Head of caudate nucleus (tissue), 42 donors: ENCODE results near the gene DYNC1I1.

Source experiments
- DNase-seq, 42 donors: peaks; one replicate each; pipeline versions ENCODE4 v3.0.0 to v3.0.0-alpha.2; 2020 to 2021; ENCODE audit warnings: mixed read lengths in 7 of 42
- intact Hi-C: fragments of 100-400 bp; cut with DNase I; formaldehyde crosslinking; loops from one replicate; pipeline ENCODE4 v1.15.0; 2022

Gene DYNC1I1

GRCh38 chr7:96084881-96085553 is 312.7 kb downstream of the DYNC1I1 start:
- DNase-seq = no peak

DNA sequence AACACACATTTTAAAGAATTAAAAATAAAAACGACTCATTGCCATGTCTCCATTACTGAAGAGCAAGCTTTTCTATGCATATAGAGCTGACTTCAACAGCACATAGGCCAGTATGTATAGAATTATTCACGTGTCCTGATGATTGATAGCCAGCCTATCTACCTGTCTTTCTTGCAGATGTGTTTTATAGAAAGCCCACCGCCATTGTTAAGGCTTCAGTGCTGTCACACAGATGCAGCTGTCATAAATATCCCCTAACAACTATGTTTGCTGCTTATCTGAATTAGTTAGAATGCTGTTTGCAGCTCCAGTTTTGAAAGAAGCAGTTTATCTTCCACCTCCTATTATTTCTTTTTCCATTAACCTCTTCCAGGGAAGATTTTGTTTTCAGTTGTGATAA is 313.6 kb downstream of the DYNC1I1 start:
- intact Hi-C loops = no loop called here
- DNase-seq = no peak

More at GRCh38 chr7:96084881-96085553, 312.7 kb downstream of the DYNC1I1 start:
- intact Hi-C loops = no loop called here

- no peak for DNase-seq
- intact Hi-C loops = no loop called here
These were observed 316.2 kb downstream of the DYNC1I1 start for GRCh38 chr7:96088579-96088978.

DNA sequence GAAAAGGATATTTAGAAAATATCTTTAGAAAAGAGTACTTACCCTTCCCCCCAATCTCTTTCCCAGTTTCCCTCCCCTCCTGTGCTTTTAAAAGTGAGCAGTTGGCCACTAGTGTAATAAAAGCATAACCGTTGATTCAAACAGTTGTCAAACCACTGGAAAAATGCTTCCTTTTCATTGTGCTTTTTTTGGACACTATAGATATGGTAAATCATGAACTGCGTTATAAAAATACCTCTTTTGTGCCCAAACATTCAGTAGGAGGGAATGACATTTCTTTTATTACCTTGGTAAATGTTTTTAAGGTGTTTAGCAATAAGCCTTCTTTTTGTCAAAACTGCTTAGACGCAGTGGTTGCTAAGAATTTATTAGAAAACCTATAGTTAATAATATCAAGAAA is 317.2 kb downstream of the DYNC1I1 start:
- intact Hi-C loops = no loop called here
- DNase-seq = no peak

GRCh38 chr7:96090756-96091155 is 318.4 kb downstream of the DYNC1I1 start:
- DNase-seq = no peak
- intact Hi-C loops = no loop called here

DNA sequence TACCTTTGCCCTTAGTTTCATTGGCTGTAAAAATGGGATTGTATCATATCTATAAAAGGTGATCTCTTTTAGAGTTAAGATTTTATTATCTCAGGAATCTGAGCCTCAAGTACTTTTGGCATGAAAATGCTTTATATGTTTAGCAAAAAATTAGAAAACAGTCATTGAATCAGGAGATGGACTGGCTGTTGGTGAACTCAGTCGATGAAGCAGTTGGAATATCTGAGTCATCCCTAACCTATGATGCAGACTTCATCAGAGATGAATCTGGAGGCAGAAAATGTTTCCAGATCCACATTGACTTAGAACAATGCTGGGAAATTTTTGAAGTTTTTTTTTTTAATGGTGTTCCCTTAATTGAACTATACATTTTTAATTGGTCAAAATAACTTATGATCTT is 321.1 kb downstream of the DYNC1I1 start:
- no peak for DNase-seq
- intact Hi-C loops = no loop called here

- DNase-seq = no peak
- intact Hi-C loops = no loop called here
These were observed 325.5 kb downstream of the DYNC1I1 start for GRCh38 chr7:96097835-96098234.

DNA sequence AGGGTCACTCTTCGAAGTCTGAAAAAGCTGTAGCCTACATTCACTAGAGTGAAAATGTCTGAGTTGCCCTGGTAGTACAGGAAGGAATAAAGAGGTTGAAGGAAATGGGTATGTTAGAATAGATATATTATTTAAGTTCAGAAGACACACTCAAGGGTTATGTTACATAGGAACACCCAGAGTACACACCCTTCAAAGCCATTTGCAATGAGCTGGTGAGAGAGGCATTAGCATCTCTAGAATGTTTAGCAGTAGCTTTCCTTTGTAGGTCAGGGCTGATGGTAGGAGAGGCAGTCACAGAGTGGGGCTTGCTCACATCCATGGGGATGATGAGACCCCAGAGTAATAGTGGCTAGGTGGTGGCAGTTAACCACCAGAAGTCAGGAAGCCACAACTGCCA is 328.4 kb downstream of the DYNC1I1 start:
- intact Hi-C loops = no loop called here
- no peak for DNase-seq

GRCh38 chr7:96102096-96102811 is 329.9 kb downstream of the DYNC1I1 start:
- no peak for DNase-seq
- intact Hi-C loops = no loop called here

DNA sequence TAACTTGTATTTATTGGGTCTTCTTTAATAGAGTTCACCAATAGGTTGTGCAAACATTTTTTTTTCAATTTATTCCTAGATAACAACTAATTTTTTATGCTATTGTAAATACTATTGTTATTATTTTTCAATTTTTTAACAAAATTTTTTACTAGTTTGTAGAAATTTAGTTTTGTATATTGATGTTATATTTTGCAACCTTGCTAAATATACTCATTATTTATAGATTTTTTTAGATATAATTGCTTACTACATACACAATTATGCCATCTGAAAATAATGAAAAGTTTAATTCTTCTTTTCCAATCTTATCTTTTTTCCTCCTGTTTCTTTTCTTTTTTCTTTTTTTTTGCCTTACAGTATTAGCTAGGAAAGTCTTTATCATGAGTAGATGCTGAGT is 332.6 kb downstream of the DYNC1I1 start:
- DNase-seq = no peak
- intact Hi-C loops = no loop called here

DNA sequence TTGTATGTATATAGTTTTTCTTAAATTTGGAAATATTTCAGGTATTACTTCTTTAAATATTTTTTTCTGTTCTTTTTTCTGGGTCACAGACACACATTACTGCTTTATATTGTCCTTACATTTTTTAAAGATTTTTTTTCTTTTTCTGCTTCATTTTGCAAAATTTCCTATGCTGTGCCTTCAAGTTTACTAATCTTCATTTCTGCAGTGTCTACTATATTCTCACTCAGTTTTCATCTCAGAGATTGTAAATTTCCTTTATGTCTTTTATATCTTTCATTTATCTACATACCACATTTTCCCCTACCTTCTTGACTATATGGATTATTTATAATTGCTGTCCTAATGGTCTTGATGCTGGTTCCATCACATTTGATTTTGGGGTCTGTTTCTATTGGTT is 339.1 kb downstream of the DYNC1I1 start:
- intact Hi-C loops = no loop called here
- no peak for DNase-seq

DNA sequence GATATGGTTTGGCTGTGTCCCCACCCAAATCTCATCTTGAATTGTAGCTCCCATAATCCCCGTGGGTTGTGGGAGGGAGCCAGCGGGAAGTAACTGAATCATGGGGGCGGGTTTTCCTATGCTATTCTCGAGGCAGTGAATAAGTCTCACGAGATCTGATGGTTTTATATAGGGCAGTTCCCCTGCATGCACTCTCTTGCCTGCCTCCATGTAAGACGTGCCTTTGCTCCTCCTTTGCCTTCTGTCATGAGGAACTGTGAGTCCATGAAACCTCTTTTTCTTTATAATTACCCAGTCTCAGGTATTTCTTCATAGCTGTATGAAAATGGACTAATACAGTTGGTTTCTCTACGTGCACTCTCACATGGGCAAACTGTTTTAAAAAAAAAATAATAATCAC is 341.8 kb downstream of the DYNC1I1 start:
- intact Hi-C loops = no loop called here
- DNase-seq = no peak

- DNase-seq = no peak
- intact Hi-C loops = no loop called here
These were observed 343.8 kb downstream of the DYNC1I1 start for GRCh38 chr7:96116173-96116572.

DNA sequence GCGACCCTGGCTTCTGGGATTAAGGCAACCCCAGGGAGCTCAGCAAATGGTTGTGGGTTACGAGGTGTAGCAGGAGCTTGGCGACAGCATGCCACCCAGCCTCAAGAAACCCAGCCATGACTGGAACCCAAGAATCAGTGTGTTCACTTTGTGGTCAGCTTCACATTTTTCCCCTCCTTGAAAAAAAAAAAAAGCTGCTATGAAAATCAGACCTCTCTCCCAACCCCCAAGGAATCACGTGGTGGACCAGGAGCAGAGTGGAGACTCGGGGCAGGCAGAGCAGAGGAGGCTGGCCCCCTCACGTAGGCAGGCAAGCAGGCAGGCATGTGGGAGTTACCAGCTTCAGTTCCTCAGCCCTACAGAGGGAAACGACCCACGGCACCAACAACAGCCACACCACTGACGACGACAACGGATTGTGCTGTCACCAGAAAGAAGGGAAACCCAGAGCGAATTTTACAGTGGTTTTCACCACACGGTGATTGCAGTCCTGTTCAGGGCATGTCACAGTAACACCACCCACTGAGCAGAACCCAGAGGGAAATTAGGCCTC is 346.2 kb downstream of the DYNC1I1 start:
- no peak for DNase-seq
- intact Hi-C loops = no loop called here

DNA sequence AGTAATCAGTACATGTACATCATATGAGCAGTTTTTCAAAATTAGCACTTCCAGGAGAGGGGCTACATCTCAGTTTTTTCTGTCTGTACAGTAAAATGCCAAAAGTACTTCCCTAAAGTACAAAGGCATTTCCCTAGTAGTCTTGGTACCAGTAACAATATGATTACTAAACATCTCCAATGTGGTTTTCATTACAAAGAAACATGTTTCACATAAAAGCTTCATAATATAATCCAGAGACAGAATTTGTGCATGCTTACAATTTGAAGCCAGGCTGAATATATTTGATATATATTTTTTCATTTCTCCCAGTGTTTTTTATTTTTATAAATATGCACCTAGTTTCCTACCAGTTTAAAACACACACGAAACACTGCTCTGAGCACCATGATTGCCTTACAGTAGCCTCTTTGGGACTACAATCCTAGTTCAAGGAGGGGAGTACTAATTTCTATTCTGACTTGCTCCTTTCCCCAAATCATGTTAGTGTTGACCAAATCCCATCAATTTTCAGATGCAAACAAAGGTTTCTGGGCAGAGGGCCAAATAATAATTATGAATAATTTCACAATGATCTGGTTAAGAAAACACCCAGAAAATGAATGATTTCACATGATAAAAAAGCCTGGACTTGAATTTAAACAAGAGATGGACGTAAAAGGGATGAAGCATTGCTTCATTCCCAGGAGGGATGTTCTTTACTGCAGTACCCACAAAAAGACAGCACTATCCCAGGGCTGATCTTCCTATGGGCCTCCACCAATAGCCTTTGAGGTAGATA is 348.3 kb downstream of the DYNC1I1 start:
- intact Hi-C loops = no loop called here
- DNase-seq = no peak

- intact Hi-C loops = no loop called here
- DNase-seq = no peak
These were observed 349.4 kb downstream of the DYNC1I1 start for GRCh38 chr7:96121752-96122151.

GRCh38 chr7:96122746-96123145 is 350.4 kb downstream of the DYNC1I1 start:
- intact Hi-C loops = no loop called here
- DNase-seq = no peak

DNA sequence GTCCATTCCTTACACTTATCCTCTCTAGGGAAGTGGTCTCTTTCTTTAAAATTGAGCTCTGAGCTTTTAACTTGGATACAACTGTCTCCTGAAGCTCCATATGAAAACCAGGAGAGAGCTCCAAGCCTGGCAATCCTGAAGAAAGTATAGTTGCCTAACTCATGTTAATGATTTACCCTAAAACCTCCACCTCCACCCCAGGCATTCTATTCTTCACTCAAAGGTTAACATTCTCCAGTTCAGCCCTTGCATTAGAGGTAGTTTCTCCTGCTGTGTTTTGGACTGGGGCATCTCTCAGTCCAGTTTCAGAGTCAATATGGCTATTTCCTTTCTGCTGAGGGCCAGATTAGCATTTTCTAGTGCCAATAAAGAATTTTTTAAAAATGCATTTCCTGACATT is 354.0 kb downstream of the DYNC1I1 start:
- intact Hi-C loops = no loop called here
- DNase-seq = no peak

- intact Hi-C loops = no loop called here
- DNase-seq = no peak
These were observed 355.4 kb downstream of the DYNC1I1 start for GRCh38 chr7:96127746-96128145.

DNA sequence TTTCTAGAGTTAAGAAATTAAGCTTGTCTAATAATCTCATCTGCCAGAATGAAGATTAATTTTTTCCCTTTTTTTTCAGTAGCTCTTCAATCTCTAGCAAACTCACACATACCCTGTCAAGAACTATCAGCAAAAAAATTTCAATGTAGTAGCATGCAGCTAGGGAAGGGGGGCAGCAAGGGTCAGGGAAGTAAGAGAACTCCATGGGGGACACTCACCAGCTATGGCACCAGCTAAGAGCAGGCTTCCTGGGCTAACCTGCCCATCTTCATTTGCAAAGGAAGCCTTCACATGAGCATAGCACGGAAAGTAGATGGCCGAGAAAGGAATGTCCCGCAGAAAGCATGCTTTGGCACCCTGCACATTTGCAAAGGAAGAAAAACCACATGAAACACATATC is 359.2 kb downstream of the DYNC1I1 start:
- peak in 2 of 42 donors; percentile 14 to 18 for DNase-seq
- intact Hi-C loops = no loop called here
